ENCODE data around the gene PROC.

GRCh38 chr2:127407661-127408003, 10.6 kb upstream of the PROC start:
- TF ChIP-seq EZH2 (IDR thresholded peaks at IDR 0.05; ENCODE audit: borderline replicate concordance, low read depth, low read length, severe bottlenecking) (no peak), CTCF (IDR thresholded peaks at IDR 0.05; ENCODE audit: borderline replicate concordance, extremely low read depth, low read length, poor library complexity, severe bottlenecking) (no peak)

Measured in DND-41 (cell line).